Activated CD8-positive, alpha-beta T cell treated with anti-CD3 and anti-CD28 coated beads for 36 hours (primary cell): Measurements from ENCODE around the gene LAMP2. TPM values are rescaled to one million over a fixed set of nuclear protein-coding genes. Genes with fewer than 3 reads are reported as not detected.
"Not testable (repeated sequence)": the region's sequence is repeated elsewhere in the genome, so short reads cannot be mapped to it uniquely, and the experiment has no call there.

Experiments used
- ATAC-seq: fragments of 200-7000 bp; cut with Tn5 transposase; one replicate; pipeline ENCODE4 v1.10.0; 2021; ENCODE audit warnings: mild to moderate bottlenecking, moderate library complexity
- CTCF ChIA-PET: fragments of 350-600 bp; sonication (Branson Sonifier 250); formaldehyde crosslinking; loops from one replicate; lab custom pipeline; 2021; ENCODE audit warnings: antibody characterized with exemption; lab: Charles Lee
- POLR2A ChIA-PET: fragments of 350-600 bp; sonication (Branson Sonifier 250); formaldehyde crosslinking; loops from one replicate; lab custom pipeline; 2021; ENCODE audit warnings: antibody characterized with exemption; lab: Charles Lee
- DNase-seq: peaks from one replicate; pipeline ENCODE4 v3.0.0-alpha.2; 2020
- H3K27ac Mint-ChIP-seq: one replicate; pipeline ENCODE4 v1.8.0; 2021; ENCODE audit warnings: mild to moderate bottlenecking, mixed read lengths
- H3K27me3 Mint-ChIP-seq: one replicate; pipeline ENCODE4 v1.8.0; 2021; ENCODE audit warnings: mixed read lengths
- H3K36me3 Mint-ChIP-seq: one replicate; pipeline ENCODE4 v1.8.0; 2021; ENCODE audit warnings: low read depth, mixed read lengths
- H3K4me1 Mint-ChIP-seq: one replicate; pipeline ENCODE4 v1.8.0; 2021; ENCODE audit warnings: low read depth, mixed read lengths
- H3K4me3 Mint-ChIP-seq: one replicate; pipeline ENCODE4 v1.8.0; 2021; ENCODE audit warnings: mild to moderate bottlenecking, moderate library complexity, mixed read lengths
- H3K9me3 Mint-ChIP-seq: one replicate; pipeline ENCODE4 v1.8.0; 2021; ENCODE audit warnings: mixed read lengths
- CTCF ChIP-seq: fragments of 200-600 bp; IDR thresholded peaks from one replicate; pipeline ENCODE4 v1.8.0; 2022; ENCODE audit warnings: antibody characterized with exemption, mild to moderate bottlenecking
- intact Hi-C: fragments of 100-400 bp; cut with micrococcal nuclease; formaldehyde crosslinking; loops from one replicate; pipeline ENCODE4 v1.10.0; 2022
- total RNA-seq, 2 experiments: library from RNA; stranded (reverse); gene quantifications; one replicate each; pipeline ENCODE4 v1.2.3, GENCODE V29; 2021

Gene LAMP2
- total RNA-seq, 2 experiments from 2014 or later: 22.9 to 23.3 TPM

GRCh38 chrX:120504569-120504968 is 35.5 kb upstream of the LAMP2 start:
- H3K4me1 Mint-ChIP-seq: no peaks in the 10 kb centered on the region
- no peaks in the 10 kb centered on the region for H3K27me3 Mint-ChIP-seq
- ATAC-seq: no peak
- DNase-seq: no peak
- CTCF ChIA-PET: no interaction called here
- H3K4me3 Mint-ChIP-seq: no peak overlapping the region
- no peak overlapping the region for H3K27ac Mint-ChIP-seq
- no peak for TF ChIP-seq CTCF
- POLR2A ChIA-PET: no interaction called here
- no peaks in the 10 kb centered on the region for H3K9me3 Mint-ChIP-seq
- intact Hi-C loops: no loop called here
- no peaks in the 10 kb centered on the region for H3K36me3 Mint-ChIP-seq

DNA sequence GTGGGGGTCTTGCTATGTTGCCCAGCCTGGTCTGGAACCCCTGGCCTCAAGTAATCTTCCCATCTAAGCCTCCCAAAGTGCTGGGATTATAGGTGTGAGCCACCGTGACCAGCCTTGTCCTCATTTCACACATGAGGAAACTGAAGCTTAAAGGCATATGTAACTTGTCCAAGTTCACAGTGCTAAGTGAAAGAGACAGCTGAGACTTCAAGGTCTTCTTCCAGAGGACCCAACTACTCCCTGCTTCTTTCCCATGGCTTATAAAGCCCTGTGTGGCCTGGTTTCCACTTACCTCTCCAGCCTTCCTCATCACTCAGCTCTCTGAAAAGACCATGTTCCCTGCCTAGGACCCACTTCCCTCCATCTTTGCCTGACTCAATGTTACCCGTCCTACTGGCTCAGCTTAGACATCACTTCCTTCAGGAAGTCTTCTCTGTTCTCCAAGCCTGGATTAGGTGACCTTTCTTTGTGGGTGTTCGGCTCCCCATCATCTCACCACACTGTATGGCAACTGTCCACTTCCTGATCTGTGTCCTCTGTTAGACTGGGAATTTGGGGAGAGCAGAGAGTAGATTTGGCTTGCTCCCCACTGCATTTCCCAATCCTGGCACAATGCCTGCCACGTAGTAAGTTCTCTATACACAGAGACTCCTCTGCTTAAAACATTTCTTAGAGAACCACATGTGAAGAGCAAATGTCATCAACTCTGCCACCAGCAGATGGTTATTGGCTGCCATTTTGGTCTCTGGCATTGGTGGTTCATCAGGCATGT is 30.4 kb upstream of the LAMP2 start:
- TF ChIP-seq CTCF: no peak
- Mint-ChIP-seq H3K9me3 (no peaks in the 10 kb centered on the region), H3K4me3 (no peak overlapping the region), H3K36me3 (no peaks in the 10 kb centered on the region), H3K27me3 (no peaks in the 10 kb centered on the region), H3K27ac (no peak overlapping the region), H3K4me1 (peaks cover 2% of the 10 kb centered on the region)
- ChIA-PET CTCF (interaction anchor here (0.8 to 2.3 kb wide), 4 partner anchors 15 to 290 kb away, joined by 3 to 8 read pairs (median 4); no protein-coding TSS in a partner anchor), POLR2A (no interaction called here)
- ATAC-seq (no peak), DNase-seq (no peak)
- intact Hi-C loops: loop anchor here (5.0 to 10.0 kb wide), 3 partner anchors 63 to 273 kb away; partner anchors contain the start of gene CUL4B

DNA sequence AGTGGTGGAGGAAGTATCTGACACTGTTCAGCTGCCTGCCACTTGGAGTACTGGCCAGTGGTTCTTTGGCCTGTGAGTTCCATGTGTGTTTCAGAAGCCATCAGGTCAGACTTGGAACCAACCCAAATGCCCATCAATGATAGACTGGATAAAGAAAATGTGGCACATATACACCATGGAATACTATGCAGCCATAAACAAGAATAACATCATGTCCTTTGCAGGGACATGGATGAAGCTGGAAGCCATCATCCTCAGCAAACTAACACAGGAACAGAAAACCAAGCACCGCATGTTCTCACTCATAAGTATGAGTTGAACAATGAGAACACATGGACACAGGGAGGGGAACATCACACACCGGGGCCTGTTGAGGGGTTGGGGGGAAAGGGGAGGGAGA is 21.0 kb upstream of the LAMP2 start:
- peaks cover 24% of the 10 kb centered on the region for H3K4me1 Mint-ChIP-seq
- CTCF ChIA-PET: not testable (repeated sequence)

GRCh38 chrX:120486786-120487185 is 17.7 kb upstream of the LAMP2 start:
- no peak overlapping the region for H3K27ac Mint-ChIP-seq
- POLR2A ChIA-PET: interaction anchor here (0.6 kb wide), 1 partner anchor 18 kb away, joined by 3 read pairs; the partner anchor contains the start of gene LAMP2
- H3K4me3 Mint-ChIP-seq: no peak overlapping the region
- H3K27me3 Mint-ChIP-seq: no peaks in the 10 kb centered on the region
- TF ChIP-seq CTCF: no peak
- intact Hi-C loops: no loop called here
- DNase-seq (no peak), ATAC-seq (no peak)
- no peaks in the 10 kb centered on the region for H3K9me3 Mint-ChIP-seq
- H3K4me1 Mint-ChIP-seq: peaks cover 24% of the 10 kb centered on the region
- CTCF ChIA-PET: interaction anchor here (1.1 to 1.6 kb wide), 3 partner anchors 12 to 177 kb away, joined by 3 to 4 read pairs (median 3); no protein-coding TSS in a partner anchor
- H3K36me3 Mint-ChIP-seq: no peaks in the 10 kb centered on the region

More for the DNA sequence above, 21.0 kb upstream of the LAMP2 start:
- intact Hi-C loops: loop anchor here (10.0 kb wide), 1 partner anchor 175 kb away; no protein-coding TSS in a partner anchor
- H3K27ac Mint-ChIP-seq, H3K9me3 Mint-ChIP-seq, POLR2A ChIA-PET, H3K36me3 Mint-ChIP-seq, H3K27me3 Mint-ChIP-seq, ATAC-seq, DNase-seq, H3K4me3 Mint-ChIP-seq: not testable (repeated sequence)

GRCh38 chrX:120485638-120486520 is 16.8 kb upstream of the LAMP2 start:
- peak; percentile 62 for DNase-seq
- Mint-ChIP-seq H3K36me3 (no peaks in the 10 kb centered on the region), H3K4me3 (peak overlapping the region; percentile 69), H3K9me3 (no peaks in the 10 kb centered on the region), H3K27ac (peak overlapping the region; percentile 86), H3K27me3 (no peaks in the 10 kb centered on the region), H3K4me1 (peaks cover 24% of the 10 kb centered on the region)
- POLR2A ChIA-PET: interaction anchor here (0.6 kb wide), 2 partner anchors 17 to 255 kb away, joined by 3 read pairs; partner anchors contain the start of gene LAMP2
- CTCF ChIA-PET: interaction anchor here (0.9 to 1.7 kb wide), 8 partner anchors 9 to 176 kb away, joined by 3 to 4 read pairs (median 4); partner anchors contain the start of gene MCTS1
- TF ChIP-seq CTCF: peak; percentile 46
- intact Hi-C loops: no loop called here
- peak; percentile 81 for ATAC-seq
